Inflammatory macrophage treated with lipopolysaccharide for 1 hour (primary cell): Measurements from ENCODE around the gene VASN.
"Not testable (repeated sequence)": the region's sequence is repeated elsewhere in the genome, so short reads cannot be mapped to it uniquely, and the experiment has no call there.

Experiments
- DNase-seq, 2 donors: peaks; one replicate each; pipeline ENCODE4 v3.0.0-alpha.2; 2020 to 2022

The VASN gene

GRCh38 chr16:4371357-4372000 lies at the start of gene VASN:
VASN (plus strand) TSS chr16:4371848; CDS start chr16:4380878, 9,030 bp downstream.
- peak; percentile 27 to 63 for DNase-seq

- DNase-seq = no peak
Observed at GRCh38 chr16:4322121-4323052, 49.3 kb upstream of the VASN start.

GRCh38 chr16:4323071-4323844 lies 48.4 kb upstream of the VASN start:
- no peak for DNase-seq

GRCh38 chr16:4323845-4324488 lies 47.7 kb upstream of the VASN start:
- no peak for DNase-seq

- no peak for DNase-seq
Observed at GRCh38 chr16:4324492-4325252, 47.0 kb upstream of the VASN start.

GRCh38 chr16:4325253-4325758 lies 46.3 kb upstream of the VASN start:
- peak; percentile 80 to 85 for DNase-seq

GRCh38 chr16:4327386-4328045 lies 44.1 kb upstream of the VASN start:
- DNase-seq = no peak

- DNase-seq = peak; percentile 55 to 58
Observed at GRCh38 chr16:4328046-4328781, 43.4 kb upstream of the VASN start.

GRCh38 chr16:4328782-4329775 lies 42.6 kb upstream of the VASN start:
- DNase-seq = no peak

- DNase-seq = peak; percentile 41 to 90
Observed at GRCh38 chr16:4330277-4330874, 41.3 kb upstream of the VASN start.

GRCh38 chr16:4332083-4332482 lies 39.6 kb upstream of the VASN start:
- DNase-seq = no peak

GRCh38 chr16:4332623-4333307 lies 38.9 kb upstream of the VASN start:
- DNase-seq = no peak

- DNase-seq = no peak
Observed at GRCh38 chr16:4333308-4333638, 38.4 kb upstream of the VASN start.

- DNase-seq = not testable (repeated sequence)
Observed at GRCh38 chr16:4333714-4334113, 37.9 kb upstream of the VASN start.

GRCh38 chr16:4334724-4335495 lies 36.7 kb upstream of the VASN start:
- DNase-seq = no peak

GRCh38 chr16:4336701-4337539 lies 34.7 kb upstream of the VASN start:
- no peak for DNase-seq
